K562 (cell line): Measurements from ENCODE around the gene GCNT4. TPM values are rescaled to one million over a fixed set of nuclear protein-coding genes. Genes with fewer than 3 reads are reported as not detected.

Experiments used
- ATAC-seq: fragments of 200-7000 bp; cut with Tn5 transposase; 3 replicates; pipeline ENCODE4 v1.9.1; 2020; ENCODE audit warnings: moderate library complexity
- BruUV-seq: library from RNA; stranded (reverse); fragments of 400-500 nt; replicated peaks from 2 replicates; lab custom pipeline; 2021; lab: Mats Ljungman, UMichigan
- CTCF ChIA-PET: fragments of 300-600 bp; formaldehyde crosslinking; extraction: SDS; loops from one replicate; lab custom pipeline; 2021; ENCODE audit warnings: low intra/inter-chr PET ratio; lab: Yijun Ruan, JAX
- POLR2A ChIA-PET: fragments of 300-600, 350-650 bp; sonication (Branson Sonifier 250); formaldehyde crosslinking; extraction: SDS; loops from one replicate; lab custom pipeline; 2021; ENCODE audit warnings: antibody characterized with exemption, inconsistent platforms; lab: Yijun Ruan, JAX
- DNase-seq, 4 experiments: peaks; one replicate each; pipeline versions ENCODE4 v3.0.0 to v3.0.0-alpha.2; 2011 to 2018; ENCODE audit warnings: low spot score in 3 of 4, mixed read lengths in 3 of 4; ENCODE audit errors: extremely low read depth in 1 of 4
- FAIRE-seq: peaks from 2 replicates; lab custom pipeline; 2011; peaks lifted over from hg19 to GRCh38; lab: Jason Lieb, UNC
- H2AFZ ChIP-seq: 2 replicates; pipeline ENCODE4 v1.6.0; 2011; ENCODE audit warnings: low read depth, low read length, control low read depth, inconsistent platforms
- H3K27ac ChIP-seq: fragments of 200-600 bp; 3 replicates; pipeline ENCODE4 v1.8.0; 2011; ENCODE audit warnings: low read depth, mild to moderate bottlenecking, control low read depth, inconsistent platforms, low read length, moderate library complexity, mixed read lengths; ENCODE audit errors: extremely low read depth
- H3K27me3 ChIP-seq, 2 experiments: fragments of 300-600 bp in 1 of 2; 2 replicates in 1 of 2; 3 replicates in 1 of 2; pipeline versions ENCODE4 v1.6.0 to v1.8.0; 2011; ENCODE audit warnings: inconsistent platforms in 2 of 2, low read length in 2 of 2, mild to moderate bottlenecking in 1 of 2, mixed read lengths in 1 of 2, moderate library complexity in 1 of 2; ENCODE audit not compliant: control insufficient read depth in 2 of 2, insufficient read depth in 2 of 2
- H3K36me3 ChIP-seq: fragments of 300-600 bp; 3 replicates; pipeline ENCODE4 v1.8.0; 2011; ENCODE audit warnings: mild to moderate bottlenecking, low read length, inconsistent platforms; ENCODE audit not compliant: control insufficient read depth, insufficient read depth
- H3K4me1 ChIP-seq, 2 experiments: fragments of 200-600 bp in 1 of 2; replicated peaks in 1 of 2; 2 replicates in 1 of 2; 3 replicates in 1 of 2; pipeline versions ENCODE4 v1.5.1 to v1.8.0; 2011; ENCODE audit warnings: inconsistent platforms in 2 of 2, low read length in 2 of 2, mild to moderate bottlenecking in 1 of 2, mixed read lengths in 1 of 2, moderate library complexity in 1 of 2; ENCODE audit not compliant: control insufficient read depth in 2 of 2, insufficient read depth in 2 of 2
- H3K4me2 ChIP-seq: 2 replicates; pipeline ENCODE4 v1.6.1; 2011; ENCODE audit warnings: low read length, control low read depth, inconsistent platforms, mixed read lengths; ENCODE audit not compliant: insufficient read depth
- H3K4me3 ChIP-seq: fragments of 200-600 bp; sonication (generic), shearing (Covaris generic); 2 replicates; pipeline ENCODE4 v1.5.1; 2016; ENCODE audit warnings: control low read depth, inconsistent platforms
- H3K79me2 ChIP-seq: fragments of 200-600 bp; 3 replicates; pipeline ENCODE4 v1.8.0; 2011; ENCODE audit warnings: low read length, inconsistent platforms; ENCODE audit not compliant: control insufficient read depth, insufficient read depth
- H3K9ac ChIP-seq, 2 experiments: 2 replicates each; pipeline versions ENCODE4 v1.6.0 to v1.6.1; 2011; ENCODE audit warnings: low read depth in 2 of 2, low read length in 2 of 2, control low read depth in 1 of 2, inconsistent platforms in 1 of 2, mild to moderate bottlenecking in 1 of 2, mixed read lengths in 1 of 2; ENCODE audit not compliant: insufficient read depth in 1 of 2
- H3K9me1 ChIP-seq: one replicate; pipeline ENCODE4 v1.6.0; 2011; ENCODE audit warnings: inconsistent platforms, mild to moderate bottlenecking, low read length, moderate library complexity; ENCODE audit not compliant: control insufficient read depth, insufficient read depth
- H3K9me3 ChIP-seq: replicated peaks from 2 replicates; pipeline ENCODE4 v1.5.1; 2011; ENCODE audit warnings: low read depth, low read length, inconsistent platforms; ENCODE audit not compliant: control insufficient read depth, insufficient read depth
- H4K20me1 ChIP-seq: replicated peaks from 2 replicates; pipeline ENCODE4 v1.6.1; 2011; ENCODE audit warnings: low read length, inconsistent platforms, mixed read lengths; ENCODE audit not compliant: control insufficient read depth, insufficient read depth
- BDP1 ChIP-seq: IDR thresholded peaks from 3 replicates; pipeline ENCODE4 v1.6.1; 2011; ENCODE audit not compliant: insufficient read length, insufficient read depth
- C11orf30 ChIP-seq: fragments of 450-650 bp; IDR thresholded peaks from 2 replicates; pipeline ENCODE4 v1.6.1; 2016; ENCODE audit warnings: low read depth, mild to moderate bottlenecking
- EWSR1 ChIP-seq: fragments of 450-650 bp; IDR thresholded peaks from 2 replicates; pipeline ENCODE4 v1.6.1; 2018; ENCODE audit warnings: borderline replicate concordance, mild to moderate bottlenecking, low read depth, moderate library complexity; ENCODE audit not compliant: partially characterized antibody
- SAP30 ChIP-seq: fragments of 200-600 bp; sonication (generic); IDR thresholded peaks from 2 replicates; pipeline ENCODE4 v1.6.1; 2012; ENCODE audit warnings: borderline replicate concordance, low read depth, mild to moderate bottlenecking, moderate library complexity, low read length, control low read depth, inconsistent platforms; ENCODE audit not compliant: insufficient read depth, poor library complexity, severe bottlenecking
- WGBS: fragments of 100-300 bp; shearing (Covaris generic); methylation state at CpG from one replicate; pipeline ENCODE4 v1.1.6; 2016; ENCODE audit warnings: low coverage, mixed read lengths; ENCODE audit not compliant: insufficient coverage; ENCODE audit errors: missing lambda C conversion rate; 5-methylcytosine and 5-hydroxymethylcytosine counted together
- in situ Hi-C: fragments of 300-500 bp; cut with MboI; formaldehyde crosslinking; loops from 4 replicates; pipeline ENCODE4 v1.15.0; 2018; ENCODE audit warnings: inconsistent platforms, mixed read lengths
- intact Hi-C: fragments of 100-400 bp; cut with micrococcal nuclease; formaldehyde crosslinking; loops from 2 replicates; pipeline ENCODE4 v1.14.2; 2022
- polyA plus RNA-seq, 8 experiments: library from polyadenylated mRNA; depleted of rRNA in 4 of 8; stranded (reverse) in 5 of 8; unstranded in 3 of 8; fragments of >200 nt; fragmentation: Nextera tagmentation in 2 of 8; fragmentation: Illumina TruSeq in 1 of 8; extraction: Ambion mirVana in 2 of 8; extraction: Trizol in 1 of 8; gene quantifications; 2 replicates each; pipeline versions ENCODE4 v1.2.1 to v1.2.3, GENCODE V29; 2011 to 2014; ENCODE audit warnings: inconsistent platforms in 1 of 8, missing spikeins in 1 of 8
- total RNA-seq, 7 experiments: library from RNA; depleted of rRNA in 6 of 7; stranded (reverse); fragments of >200 nt in 6 of 7; fragmentation: Illumina TruSeq in 2 of 7; extraction: Trizol in 2 of 7; gene quantifications; 2 replicates each; pipeline versions ENCODE4 v1.2.1 to v1.2.3, GENCODE V29; 2011 to 2021; ENCODE audit warnings: low replicate concordance in 1 of 7
- TF ChIP-seq, protein P1 (sequence below): sonication (generic); formaldehyde crosslinking; IDR thresholded peaks from 2 replicates; pipeline ENCODE4 v1.8.1; 2023; ENCODE audit warnings: mild to moderate bottlenecking, missing genetic modification reagents

The GCNT4 gene
- total and polyA plus RNA-seq, 9 of the 15 experiments (the other 6 are each of a cell fraction or from before 2014, with no cell fraction given): 0.01 TPM; not detected in 8

DNA sequence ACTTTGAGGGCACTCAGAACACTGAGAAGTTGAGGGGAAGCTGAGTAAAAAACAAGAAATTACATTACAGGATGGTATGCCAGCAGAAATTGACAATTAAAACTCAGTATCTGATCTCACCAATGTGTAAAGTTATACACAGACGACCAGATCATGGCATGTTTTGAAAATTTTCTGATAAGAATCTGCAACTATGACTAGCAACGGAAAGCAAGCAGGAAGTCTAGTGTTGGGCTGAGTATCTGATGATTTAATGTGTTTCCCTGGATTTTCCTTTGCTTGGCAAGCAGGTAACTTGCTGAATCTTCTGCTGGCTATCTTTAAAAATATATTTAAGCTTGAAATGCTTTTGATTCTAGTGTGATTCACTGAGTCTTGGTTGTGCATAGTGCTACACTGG, 5.2 kb upstream of the GCNT4 start:
- Histone ChIP-seq H3K27ac (no peak overlapping the region), H2AFZ (no peak overlapping the region), H3K9me1 (no peaks in the 10 kb centered on the region), H3K4me3 (no peak overlapping the region), H4K20me1 (no peaks in the 10 kb centered on the region), H3K9me3 (no peaks in the 10 kb centered on the region), H3K36me3 (no peaks in the 10 kb centered on the region), H3K79me2 (no peaks in the 10 kb centered on the region), H3K9ac (no peak overlapping the region), H3K27me3 (peaks cover 12 to 25% of the 10 kb centered on the region in 2 experiments), H3K4me1 (peaks cover 0 to 13% of the 10 kb centered on the region in 2 experiments; a peak in 2 of 5 replicates), H3K4me2 (no peak overlapping the region)
- DNase-seq (no peak), ATAC-seq (no peak), FAIRE-seq (no peak)
- in situ Hi-C loops: no loop called here
- 0% methylated on average over 2 of the region's 2 CpGs for WGBS
- BruUV-seq: no TSS peak
- intact Hi-C loops: no loop called here
- TF ChIP-seq C11orf30 (no peak), EWSR1 (no peak), BDP1 (no peak), SAP30 (no peak)
- TF ChIP-seq, protein P1, sequence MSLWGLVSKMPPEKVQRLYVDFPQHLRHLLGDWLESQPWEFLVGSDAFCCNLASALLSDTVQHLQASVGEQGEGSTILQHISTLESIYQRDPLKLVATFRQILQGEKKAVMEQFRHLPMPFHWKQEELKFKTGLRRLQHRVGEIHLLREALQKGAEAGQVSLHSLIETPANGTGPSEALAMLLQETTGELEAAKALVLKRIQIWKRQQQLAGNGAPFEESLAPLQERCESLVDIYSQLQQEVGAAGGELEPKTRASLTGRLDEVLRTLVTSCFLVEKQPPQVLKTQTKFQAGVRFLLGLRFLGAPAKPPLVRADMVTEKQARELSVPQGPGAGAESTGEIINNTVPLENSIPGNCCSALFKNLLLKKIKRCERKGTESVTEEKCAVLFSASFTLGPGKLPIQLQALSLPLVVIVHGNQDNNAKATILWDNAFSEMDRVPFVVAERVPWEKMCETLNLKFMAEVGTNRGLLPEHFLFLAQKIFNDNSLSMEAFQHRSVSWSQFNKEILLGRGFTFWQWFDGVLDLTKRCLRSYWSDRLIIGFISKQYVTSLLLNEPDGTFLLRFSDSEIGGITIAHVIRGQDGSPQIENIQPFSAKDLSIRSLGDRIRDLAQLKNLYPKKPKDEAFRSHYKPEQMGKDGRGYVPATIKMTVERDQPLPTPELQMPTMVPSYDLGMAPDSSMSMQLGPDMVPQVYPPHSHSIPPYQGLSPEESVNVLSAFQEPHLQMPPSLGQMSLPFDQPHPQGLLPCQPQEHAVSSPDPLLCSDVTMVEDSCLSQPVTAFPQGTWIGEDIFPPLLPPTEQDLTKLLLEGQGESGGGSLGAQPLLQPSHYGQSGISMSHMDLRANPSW (CRISPR knock-in tag): no peak
- POLR2A ChIA-PET: no interaction called here
- CTCF ChIA-PET: no interaction called here
